ENCODE results near the gene TMEM254. TPM values are rescaled to one million over a fixed set of nuclear protein-coding genes. Genes with fewer than 3 reads are reported as not detected.

Gene TMEM254
- total and polyA plus RNA-seq, 2 donors from 2014 or later: 21.1 to 29.5 TPM

DNA sequence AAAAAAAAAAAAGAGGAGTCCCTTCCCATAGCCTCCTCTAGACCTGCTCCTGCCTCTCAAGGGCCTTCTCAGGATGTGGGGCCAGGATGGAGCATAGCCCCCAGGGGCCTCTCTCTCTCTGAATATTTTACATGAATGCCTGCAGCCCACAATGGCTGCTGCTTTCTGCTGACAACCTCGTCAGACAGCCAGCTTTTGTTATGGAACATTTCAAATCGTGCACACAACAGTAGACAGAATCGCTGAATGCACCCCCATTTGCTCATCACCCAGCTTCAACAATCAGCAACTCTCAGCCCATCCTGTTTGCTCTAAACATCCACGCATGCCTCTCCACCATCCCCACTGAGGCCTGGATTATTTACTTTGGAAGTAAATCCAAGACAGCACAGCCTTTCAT is 59.5 kb downstream of the TMEM254 start:
- Histone ChIP-seq H3K27ac (ENCODE audit: low read depth in 2 of 2, low read length in 2 of 2) (no peak overlapping the region), H3K9ac (ENCODE audit: low read length in 3 of 3) (no peak overlapping the region), H3K4me3 (ENCODE audit: low read length in 3 of 3) (no peak overlapping the region), H3K4me1 (ENCODE audit: control insufficient read depth in 2 of 3, insufficient read depth in 2 of 3, low read depth in 1 of 3, low read length in 3 of 3) (peaks cover 0 to 4% (median 0%) of the 10 kb centered on the region in 3 donors), H3K9me3 (ENCODE audit: control insufficient read depth in 2 of 3, insufficient read depth in 1 of 3, low read length in 3 of 3) (no peaks in the 10 kb centered on the region), H3K27me3 (ENCODE audit: control insufficient read depth, insufficient read depth, low read length) (no peaks in the 10 kb centered on the region), H3K36me3 (ENCODE audit: control insufficient read depth in 2 of 3, insufficient read depth in 3 of 3, low read length in 3 of 3) (no peaks in the 10 kb centered on the region)
- DNase-seq: no peak
- intact Hi-C loops (cut with DNase I): no loop called here
- TF ChIP-seq, protein P1, sequence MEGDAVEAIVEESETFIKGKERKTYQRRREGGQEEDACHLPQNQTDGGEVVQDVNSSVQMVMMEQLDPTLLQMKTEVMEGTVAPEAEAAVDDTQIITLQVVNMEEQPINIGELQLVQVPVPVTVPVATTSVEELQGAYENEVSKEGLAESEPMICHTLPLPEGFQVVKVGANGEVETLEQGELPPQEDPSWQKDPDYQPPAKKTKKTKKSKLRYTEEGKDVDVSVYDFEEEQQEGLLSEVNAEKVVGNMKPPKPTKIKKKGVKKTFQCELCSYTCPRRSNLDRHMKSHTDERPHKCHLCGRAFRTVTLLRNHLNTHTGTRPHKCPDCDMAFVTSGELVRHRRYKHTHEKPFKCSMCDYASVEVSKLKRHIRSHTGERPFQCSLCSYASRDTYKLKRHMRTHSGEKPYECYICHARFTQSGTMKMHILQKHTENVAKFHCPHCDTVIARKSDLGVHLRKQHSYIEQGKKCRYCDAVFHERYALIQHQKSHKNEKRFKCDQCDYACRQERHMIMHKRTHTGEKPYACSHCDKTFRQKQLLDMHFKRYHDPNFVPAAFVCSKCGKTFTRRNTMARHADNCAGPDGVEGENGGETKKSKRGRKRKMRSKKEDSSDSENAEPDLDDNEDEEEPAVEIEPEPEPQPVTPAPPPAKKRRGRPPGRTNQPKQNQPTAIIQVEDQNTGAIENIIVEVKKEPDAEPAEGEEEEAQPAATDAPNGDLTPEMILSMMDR (IDR thresholded peaks at IDR 0.05; ENCODE audit: borderline replicate concordance, extremely low read depth, insufficient read depth): no peak
- FAIRE-seq: no peak

GRCh38 chr10:80139265-80139664 is 60.8 kb downstream of the TMEM254 start:
- Histone ChIP-seq H3K4me1 (ENCODE audit: control insufficient read depth in 2 of 3, insufficient read depth in 2 of 3, low read depth in 1 of 3, low read length in 3 of 3) (peaks cover 0 to 4% (median 4%) of the 10 kb centered on the region in 3 donors), H3K36me3 (ENCODE audit: control insufficient read depth in 2 of 3, insufficient read depth in 3 of 3, low read length in 3 of 3) (no peaks in the 10 kb centered on the region), H3K4me3 (ENCODE audit: low read length in 3 of 3) (no peak overlapping the region), H3K9me3 (ENCODE audit: control insufficient read depth in 2 of 3, insufficient read depth in 1 of 3, low read length in 3 of 3) (no peaks in the 10 kb centered on the region), H3K27ac (ENCODE audit: low read depth in 2 of 2, low read length in 2 of 2) (no peak overlapping the region), H3K9ac (ENCODE audit: low read length in 3 of 3) (no peak overlapping the region), H3K27me3 (ENCODE audit: control insufficient read depth, insufficient read depth, low read length) (no peaks in the 10 kb centered on the region)
- FAIRE-seq: no peak
- TF ChIP-seq, protein P1 (IDR thresholded peaks at IDR 0.05; ENCODE audit: borderline replicate concordance, extremely low read depth, insufficient read depth): no peak
- intact Hi-C loops (cut with DNase I): no loop called here
- DNase-seq: no peak

DNA sequence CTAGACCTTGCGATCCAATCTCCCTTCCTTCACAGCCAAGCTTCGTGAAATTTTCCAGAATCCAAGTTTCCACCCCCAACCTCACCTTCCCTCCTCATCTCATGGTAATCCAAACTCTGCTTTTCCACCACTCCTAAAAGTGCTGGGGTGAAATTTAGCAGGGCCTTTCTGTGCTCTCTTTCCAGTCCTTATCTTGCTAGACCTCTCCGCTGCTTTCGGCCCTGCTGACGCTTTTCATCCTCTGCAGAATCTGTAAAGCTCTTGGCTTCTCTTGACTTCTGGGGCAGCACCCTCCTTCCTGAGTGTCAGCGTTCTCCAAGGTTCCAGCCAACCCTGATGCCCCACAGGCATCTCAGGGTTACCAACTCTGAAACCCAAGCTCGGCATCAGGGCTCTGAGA is 61.8 kb downstream of the TMEM254 start:
- Histone ChIP-seq H3K9ac (ENCODE audit: low read length in 3 of 3) (no peak overlapping the region), H3K27me3 (ENCODE audit: control insufficient read depth, insufficient read depth, low read length) (no peaks in the 10 kb centered on the region), H3K36me3 (ENCODE audit: control insufficient read depth in 2 of 3, insufficient read depth in 3 of 3, low read length in 3 of 3) (no peaks in the 10 kb centered on the region), H3K27ac (ENCODE audit: low read depth in 2 of 2, low read length in 2 of 2) (no peak overlapping the region), H3K4me3 (ENCODE audit: low read length in 3 of 3) (no peak overlapping the region), H3K4me1 (ENCODE audit: control insufficient read depth in 2 of 3, insufficient read depth in 2 of 3, low read depth in 1 of 3, low read length in 3 of 3) (peaks cover 0 to 4% (median 4%) of the 10 kb centered on the region in 3 donors), H3K9me3 (ENCODE audit: control insufficient read depth in 2 of 3, insufficient read depth in 1 of 3, low read length in 3 of 3) (no peaks in the 10 kb centered on the region)
- intact Hi-C loops (cut with DNase I): no loop called here
- TF ChIP-seq, protein P1 (IDR thresholded peaks at IDR 0.05; ENCODE audit: borderline replicate concordance, extremely low read depth, insufficient read depth): no peak
- FAIRE-seq (no peak), DNase-seq (no peak)
